ENCODE results near the gene GLIPR1L2. TPM values are rescaled to one million over a fixed set of nuclear protein-coding genes. Genes with fewer than 3 reads are reported as not detected.

Gene GLIPR1L2
- total and polyA plus RNA-seq, 2 of the 8 experiments (the other 6 are each of a cell fraction or from before 2014, with no cell fraction given): 0.09 TPM; not detected in 1

DNA sequence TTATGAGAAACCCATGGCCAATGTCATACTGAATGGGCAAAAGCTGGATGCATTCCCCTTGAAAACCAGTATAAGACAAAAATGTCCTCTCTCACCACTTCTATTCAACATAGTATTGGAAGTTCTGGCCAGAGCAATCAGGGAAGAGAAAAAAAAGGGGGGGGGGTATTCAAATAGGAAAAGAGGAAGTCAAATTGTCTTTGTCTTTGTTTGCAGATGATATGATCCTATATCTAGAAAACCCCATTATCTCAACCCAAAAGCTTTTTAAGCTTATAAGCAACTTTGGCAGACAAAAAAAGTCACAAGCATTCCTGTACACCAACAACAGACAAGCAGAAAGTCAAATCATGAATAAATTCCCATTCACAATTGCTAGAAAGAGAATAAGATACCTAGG lies 36.9 kb upstream of the GLIPR1L2 start:
- no peaks in the 10 kb centered on the region for H4K20me1 ChIP-seq (replicated peaks in 1 of 2; ENCODE audit: control insufficient read depth in 1 of 2, insufficient read depth in 2 of 2, low read length in 2 of 2)
- no peak overlapping the region for H2BK20ac ChIP-seq (ENCODE audit: low read length)
- H4K5ac ChIP-seq (ENCODE audit: insufficient read length, low read depth, low read length): no peak overlapping the region
- H3K27ac ChIP-seq (ENCODE audit: low read depth, low read length): no peak overlapping the region
- H3K27me3 ChIP-seq (replicated peaks in 1 of 4; ENCODE audit: control insufficient read depth in 3 of 4, extremely low read depth in 1 of 4, insufficient read depth in 3 of 4, low read length in 3 of 4): no peaks in the 10 kb centered on the region
- H3K79me2 ChIP-seq (ENCODE audit: control insufficient read depth in 1 of 2, insufficient read depth in 2 of 2, low read length in 2 of 2): no peaks in the 10 kb centered on the region
- H2AFZ ChIP-seq (ENCODE audit: low read length): no peak overlapping the region
- no peak overlapping the region for H3K18ac ChIP-seq (ENCODE audit: extremely low read depth, low read length)
- no peak overlapping the region for H2AK5ac ChIP-seq (ENCODE audit: low read depth, low read length)
- no peak for DNase-seq (ENCODE audit: low read depth in 1 of 2, low spot score in 2 of 2)
- H3K14ac ChIP-seq (ENCODE audit: insufficient read length): no peak overlapping the region
- H3K9ac ChIP-seq (replicated peaks in 1 of 4; ENCODE audit: extremely low read depth in 1 of 4, low read depth in 3 of 4, low read length in 3 of 4): no peak overlapping the region
- H4K91ac ChIP-seq (replicated peaks; ENCODE audit: insufficient read length, low read length): no peak overlapping the region
- H2BK5ac ChIP-seq (ENCODE audit: low read depth, low read length): no peak overlapping the region
- no peak for FAIRE-seq
- no peak overlapping the region for H3K4ac ChIP-seq (replicated peaks; ENCODE audit: insufficient read length, low read depth, low read length)
- no peak for TF ChIP-seq TBP (IDR thresholded peaks at IDR 0.05; ENCODE audit: low read depth, low read length)
- TF ChIP-seq EZH2 (IDR thresholded peaks at IDR 0.05; ENCODE audit: low read depth, low read length, severe bottlenecking): no peak
- no peak for TF ChIP-seq TCF12 (IDR thresholded peaks at IDR 0.05; ENCODE audit: low read depth, low read length)
- no peak for TF ChIP-seq GTF2F1 (IDR thresholded peaks at IDR 0.05; ENCODE audit: borderline replicate concordance, low read depth, low read length)
- TF ChIP-seq KDM4A (IDR thresholded peaks at IDR 0.05; ENCODE audit: low read depth, low read length, severe bottlenecking): no peak
- TF ChIP-seq SUZ12 (IDR thresholded peaks at IDR 0.05; ENCODE audit: low read length): no peak
- TF ChIP-seq CHD1 (IDR thresholded peaks at IDR 0.05; ENCODE audit: low read depth, low read length): no peak
- no peak for TF ChIP-seq RNF2 (IDR thresholded peaks at IDR 0.05; ENCODE audit: borderline replicate concordance, low read depth, low read length, missing control alignments, poor library complexity, severe bottlenecking)
- no peak for TF ChIP-seq SP4 (IDR thresholded peaks at IDR 0.05; ENCODE audit: low read length)
- TF ChIP-seq, protein P1, sequence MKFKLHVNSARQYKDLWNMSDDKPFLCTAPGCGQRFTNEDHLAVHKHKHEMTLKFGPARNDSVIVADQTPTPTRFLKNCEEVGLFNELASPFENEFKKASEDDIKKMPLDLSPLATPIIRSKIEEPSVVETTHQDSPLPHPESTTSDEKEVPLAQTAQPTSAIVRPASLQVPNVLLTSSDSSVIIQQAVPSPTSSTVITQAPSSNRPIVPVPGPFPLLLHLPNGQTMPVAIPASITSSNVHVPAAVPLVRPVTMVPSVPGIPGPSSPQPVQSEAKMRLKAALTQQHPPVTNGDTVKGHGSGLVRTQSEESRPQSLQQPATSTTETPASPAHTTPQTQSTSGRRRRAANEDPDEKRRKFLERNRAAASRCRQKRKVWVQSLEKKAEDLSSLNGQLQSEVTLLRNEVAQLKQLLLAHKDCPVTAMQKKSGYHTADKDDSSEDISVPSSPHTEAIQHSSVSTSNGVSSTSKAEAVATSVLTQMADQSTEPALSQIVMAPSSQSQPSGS (IDR thresholded peaks at IDR 0.05; ENCODE audit: low read length): no peak
- CTCF ChIA-PET (ENCODE audit: partially characterized antibody): interaction anchor here (0.6 kb wide), 1 partner anchor 850 kb away, joined by 3 read pairs; no protein-coding TSS in a partner anchor
- H3K23me2 ChIP-seq (ENCODE audit: low read depth, low read length): no peaks in the 10 kb centered on the region
- H3K79me1 ChIP-seq (ENCODE audit: low read depth, low read length): no peaks in the 10 kb centered on the region
- no peak overlapping the region for H3K4me3 ChIP-seq (ENCODE audit: extremely low read depth in 1 of 4, insufficient read depth in 2 of 4, low read depth in 3 of 4, low read length in 4 of 4)
- H2BK15ac ChIP-seq (ENCODE audit: low read length): no peak overlapping the region
- no peaks in the 10 kb centered on the region for H3K36me3 ChIP-seq (ENCODE audit: control insufficient read depth in 2 of 4, insufficient read depth in 4 of 4, low read length in 3 of 4)
- no peak overlapping the region for H2BK12ac ChIP-seq (ENCODE audit: low read depth, low read length)
- no peak overlapping the region for H2BK120ac ChIP-seq (replicated peaks; ENCODE audit: low read depth, low read length)
- peaks cover 0 to 4% of the 10 kb centered on the region in 2 experiments; a peak in 1 of 4 replicates for H3K9me3 ChIP-seq (ENCODE audit: insufficient read depth in 2 of 2, low read depth in 1 of 2, low read length in 1 of 2)
- no peak overlapping the region for H3K4me2 ChIP-seq (ENCODE audit: insufficient read depth in 1 of 2, low read depth in 2 of 2, low read length in 2 of 2)
- no peaks in the 10 kb centered on the region for H3K4me1 ChIP-seq (replicated peaks in 1 of 4; ENCODE audit: control insufficient read depth in 3 of 4, insufficient read depth in 4 of 4, low read length in 3 of 4)
- no peak overlapping the region for H3K56ac ChIP-seq (replicated peaks; ENCODE audit: insufficient read length, low read depth, low read length)
- POLR2A ChIA-PET (ENCODE audit: partially characterized antibody): no interaction called here
- no peak overlapping the region for H3K23ac ChIP-seq (ENCODE audit: insufficient read length)
- H4K8ac ChIP-seq (ENCODE audit: extremely low read depth, insufficient read depth, low read length): no peak overlapping the region

Measured in H1 (cell line).